Hepatic stellate cell (primary cell): Measurements from ENCODE around the gene PLEKHA7.
"Not testable (repeated sequence)": the region's sequence is repeated elsewhere in the genome, so short reads cannot be mapped to it uniquely, and the experiment has no call there.

Experiments used
- DNase-seq: peaks from one replicate; pipeline ENCODE4 v3.0.0; 2011; ENCODE audit warnings: low spot score

Gene PLEKHA7

GRCh38 chr11:16880184-16880801 is 133.9 kb downstream of the PLEKHA7 start:
- DNase-seq = no peak

- DNase-seq = no peak
These were observed 134.5 kb downstream of the PLEKHA7 start for GRCh38 chr11:16879690-16880089.

GRCh38 chr11:16876837-16877236 is 137.4 kb downstream of the PLEKHA7 start:
- no peak for DNase-seq

- no peak for DNase-seq
These were observed 138.0 kb downstream of the PLEKHA7 start for GRCh38 chr11:16876053-16876752.

GRCh38 chr11:16874275-16874975 is 139.8 kb downstream of the PLEKHA7 start:
- DNase-seq = no peak

- no peak for DNase-seq
These were observed 140.9 kb downstream of the PLEKHA7 start for GRCh38 chr11:16873289-16873688.

- no peak for DNase-seq
These were observed 142.8 kb downstream of the PLEKHA7 start for GRCh38 chr11:16871368-16871767.

GRCh38 chr11:16867097-16867496 is 147.1 kb downstream of the PLEKHA7 start:
- no peak for DNase-seq

GRCh38 chr11:16864428-16864827 is 149.8 kb downstream of the PLEKHA7 start:
- DNase-seq = not testable (repeated sequence)

- no peak for DNase-seq
These were observed 150.8 kb downstream of the PLEKHA7 start for GRCh38 chr11:16863389-16863788.

- no peak for DNase-seq
These were observed 151.5 kb downstream of the PLEKHA7 start for GRCh38 chr11:16862726-16863125.

- no peak for DNase-seq
These were observed 152.4 kb downstream of the PLEKHA7 start for GRCh38 chr11:16861862-16862261.

GRCh38 chr11:16860617-16861016 is 153.6 kb downstream of the PLEKHA7 start:
- no peak for DNase-seq

- no peak for DNase-seq
These were observed 154.6 kb downstream of the PLEKHA7 start for GRCh38 chr11:16859651-16860050.

- no peak for DNase-seq
These were observed 157.0 kb downstream of the PLEKHA7 start for GRCh38 chr11:16857186-16857585.

GRCh38 chr11:16856022-16856471 is 158.2 kb downstream of the PLEKHA7 start:
- DNase-seq = no peak

GRCh38 chr11:16854979-16855378 is 159.2 kb downstream of the PLEKHA7 start:
- no peak for DNase-seq

- no peak for DNase-seq
These were observed 160.4 kb downstream of the PLEKHA7 start for GRCh38 chr11:16853859-16854258.

GRCh38 chr11:16853266-16853665 is 160.9 kb downstream of the PLEKHA7 start:
- no peak for DNase-seq

- no peak for DNase-seq
These were observed 167.9 kb downstream of the PLEKHA7 start for GRCh38 chr11:16846305-16846704.

GRCh38 chr11:16844268-16844771 is 169.9 kb downstream of the PLEKHA7 start:
- no peak for DNase-seq

GRCh38 chr11:16843294-16843693 is 170.9 kb downstream of the PLEKHA7 start:
- DNase-seq = no peak

- no peak for DNase-seq
These were observed 172.2 kb downstream of the PLEKHA7 start for GRCh38 chr11:16841984-16842383.
